H1 (cell line): ENCODE measurements around the gene USP13. TPM values are rescaled to one million over a fixed set of nuclear protein-coding genes. Genes with fewer than 3 reads are reported as not detected.
A peak's percentile ranks its signal among the peaks of the same experiment; 100 is the strongest.

Experiments
- CHD2 ChIP-seq: IDR thresholded peaks from 2 replicates; pipeline ENCODE4 v1.6.1; 2012; ENCODE audit warnings: low read length, improper control_type of control experiment
- CHD7 ChIP-seq: fragments of 300-600 bp; sonication (generic); IDR thresholded peaks from 2 replicates; pipeline ENCODE4 v1.7.1; 2012; ENCODE audit warnings: low read length, moderate library complexity, mild to moderate bottlenecking, inconsistent platforms; ENCODE audit not compliant: insufficient replicate concordance
- GABPA ChIP-seq: IDR thresholded peaks from 2 replicates; pipeline ENCODE4 v1.6.1; 2011; ENCODE audit warnings: mild to moderate bottlenecking, low read length, moderate library complexity, borderline replicate concordance; ENCODE audit not compliant: insufficient read depth
- POU5F1 ChIP-seq: IDR thresholded peaks from 2 replicates; pipeline ENCODE4 v1.6.1; 2011; ENCODE audit warnings: low read depth, mild to moderate bottlenecking, low read length, moderate library complexity
- SP1 ChIP-seq: IDR thresholded peaks from 2 replicates; pipeline ENCODE4 v1.6.1; 2011; ENCODE audit warnings: low read depth, low read length
- polyA plus RNA-seq, 7 experiments: library from polyadenylated mRNA; depleted of rRNA in 3 of 7; stranded (reverse) in 5 of 7; unstranded in 2 of 7; fragments of >200 nt in 5 of 7; fragments of 200-250 nt in 2 of 7; gene quantifications; 1 replicate in 5 of 7; 2 replicates in 1 of 7; 4 replicates in 1 of 7; pipeline versions ENCODE4 v1.2.1 to v1.2.3, GENCODE V29; 2011 to 2013; ENCODE audit warnings: missing spikeins in 2 of 7, mixed read lengths in 2 of 7
- total RNA-seq: library from RNA; stranded (reverse); fragmentation: NEBNext Ultra II Directional; extraction: Animal tissue kit (Norgen Biotek cat#: 25700); gene quantifications from 2 replicates; pipeline ENCODE4 v1.2.1, GENCODE V29; 2021

USP13 gene
- total and polyA plus RNA-seq, 2 of the 8 experiments (the other 6 are each of a cell fraction or from before 2014, with no cell fraction given), result 7.9 to 25.9 TPM

- TF ChIP-seq CHD7 (peak; percentile 79), POU5F1 (peak; percentile 52; the same call in 1 of the 2 replicates), CHD2 (no peak), SP1 (0 out of 2 replicates have a peak, but pooled peaks have one; percentile 18), GABPA (no peak)
Observed at GRCh38 chr3:179710079-179710478, 57.2 kb downstream of the USP13 start (continued).
